Activated gamma-delta T cell (primary cell): ENCODE data around the gene SULF2.

Experiments used
- DNase-seq: peaks from one replicate; lab custom pipeline; 2025; lab: John Stamatoyannopoulos, UW

SULF2 gene

DNA sequence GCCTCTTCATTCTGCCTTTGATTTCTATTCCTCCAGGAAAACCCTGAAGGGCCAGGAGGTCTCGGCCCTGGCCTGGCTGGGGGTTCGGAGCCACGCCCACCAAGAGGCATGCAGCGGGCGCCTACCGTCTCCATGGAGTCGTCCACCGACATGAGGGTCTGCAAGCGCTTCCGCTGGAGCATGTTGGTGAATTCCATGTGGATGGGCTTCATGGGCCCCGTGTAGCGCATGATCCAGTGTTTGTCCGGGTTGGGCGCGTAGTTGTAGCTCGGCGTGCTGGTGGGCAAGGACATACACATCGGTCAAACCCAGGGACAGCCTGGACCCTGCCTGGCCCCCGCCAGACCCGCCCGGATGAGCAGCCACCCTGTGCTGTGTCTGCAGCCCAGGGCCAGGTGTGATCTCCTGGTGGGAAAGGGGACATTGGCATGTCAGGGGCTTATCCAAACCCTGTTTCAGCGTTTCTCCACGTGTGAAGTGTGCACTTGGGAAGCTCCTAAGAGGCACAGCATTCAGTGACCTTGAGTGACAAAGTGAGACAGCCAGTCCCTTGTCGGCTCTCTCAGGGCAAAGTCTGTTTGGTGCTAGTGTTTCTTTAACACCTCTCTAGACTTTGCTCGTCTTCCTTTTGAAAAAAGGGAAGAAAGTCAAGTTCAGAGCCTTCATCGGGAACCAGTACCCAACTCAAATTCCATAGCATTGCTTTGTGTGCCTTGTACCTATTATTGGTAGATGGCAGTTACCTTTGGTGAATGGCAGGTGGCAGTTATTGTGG, 100.8 kb downstream of the SULF2 start:
- DNase-seq: no peak

DNA sequence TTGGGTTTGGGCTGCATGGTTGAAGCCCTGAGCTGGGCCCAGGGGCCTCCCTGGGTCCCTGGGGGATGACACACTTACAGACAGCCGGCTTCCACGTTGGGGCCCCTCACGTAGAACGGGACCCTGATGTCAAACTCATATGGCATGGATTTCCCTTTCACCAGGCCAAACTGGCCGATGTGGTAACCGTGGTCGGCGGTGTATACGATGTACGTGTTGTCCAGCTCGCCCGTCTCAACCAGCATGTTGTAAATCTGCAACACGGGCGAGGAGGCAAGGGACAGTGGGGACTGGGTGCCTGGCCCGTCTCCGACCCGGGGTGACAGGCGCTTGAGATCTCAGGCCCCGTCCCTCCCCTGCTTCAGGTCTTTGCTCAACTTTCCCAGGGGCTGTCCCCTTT, 102.4 kb downstream of the SULF2 start:
- no peak for DNase-seq

DNA sequence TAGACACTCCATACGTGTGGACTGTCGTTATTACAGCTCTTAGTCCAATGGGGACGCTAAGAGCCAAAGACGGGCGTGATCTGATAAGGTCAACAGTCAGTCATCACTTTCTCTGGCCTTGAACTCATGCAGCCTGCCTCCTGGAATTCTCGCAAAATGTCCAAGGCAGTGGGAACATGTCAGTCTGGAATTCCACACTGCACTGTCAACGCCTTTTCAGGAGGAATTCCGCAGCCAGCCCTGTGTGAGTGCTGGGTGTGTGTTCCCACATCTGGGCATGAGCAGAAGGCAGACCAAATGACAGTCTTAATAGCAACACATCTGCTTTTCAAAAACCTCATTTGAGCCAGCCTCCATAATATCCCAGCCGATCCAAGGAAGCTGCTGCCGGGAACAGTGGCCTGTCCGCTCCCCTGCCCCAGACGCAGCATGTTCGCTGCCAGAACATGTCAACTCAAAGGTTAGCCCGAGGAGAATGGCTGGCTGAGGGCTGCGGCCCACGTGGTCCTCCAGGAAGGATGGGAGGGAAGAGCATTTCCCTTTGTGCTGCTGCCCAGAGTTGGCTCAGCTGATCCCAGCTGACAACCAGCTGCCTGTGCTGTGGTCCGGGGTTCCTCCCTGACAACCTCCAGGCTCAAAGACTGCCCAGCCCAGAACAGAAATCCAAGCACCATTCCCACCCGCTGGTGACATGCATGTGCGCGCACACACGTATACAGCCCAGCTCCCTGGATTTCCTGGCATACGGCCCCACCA, 103.1 kb downstream of the SULF2 start:
- no peak for DNase-seq

DNA sequence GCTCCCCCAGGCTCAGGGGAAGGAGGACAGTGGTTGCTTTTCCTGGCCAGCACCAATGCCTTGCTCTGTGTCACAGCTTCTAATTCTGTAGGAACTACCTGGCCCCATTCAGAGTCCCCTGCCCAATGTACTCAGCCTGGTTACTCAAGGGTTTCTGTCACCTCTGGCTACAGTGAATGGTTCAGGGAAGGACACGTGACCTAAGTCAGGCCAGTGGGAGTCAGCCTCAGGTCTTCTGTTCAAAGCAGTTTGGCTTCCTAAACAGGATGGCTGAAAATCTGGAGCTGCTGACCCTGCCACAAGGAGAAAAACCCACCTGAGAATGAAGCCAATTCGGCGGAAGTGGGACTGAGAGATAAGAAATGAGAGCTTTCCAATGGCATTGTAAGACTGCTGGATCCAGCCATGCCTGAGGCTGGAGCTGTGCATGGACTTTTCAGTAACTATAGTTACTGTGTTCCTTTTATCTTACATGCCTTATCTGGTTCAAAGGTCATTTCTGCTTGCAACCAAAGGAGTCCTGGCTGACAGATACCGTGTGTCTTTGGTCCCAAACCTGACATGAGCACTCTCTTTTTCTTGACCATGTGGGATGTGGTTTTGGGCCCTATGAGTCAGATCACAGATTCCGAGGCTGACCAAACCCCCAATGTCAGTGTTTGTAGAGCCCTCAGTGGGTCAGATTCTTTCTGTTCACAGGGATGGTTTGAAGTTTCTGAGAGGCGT, 104.3 kb downstream of the SULF2 start:
- no peak for DNase-seq

DNA sequence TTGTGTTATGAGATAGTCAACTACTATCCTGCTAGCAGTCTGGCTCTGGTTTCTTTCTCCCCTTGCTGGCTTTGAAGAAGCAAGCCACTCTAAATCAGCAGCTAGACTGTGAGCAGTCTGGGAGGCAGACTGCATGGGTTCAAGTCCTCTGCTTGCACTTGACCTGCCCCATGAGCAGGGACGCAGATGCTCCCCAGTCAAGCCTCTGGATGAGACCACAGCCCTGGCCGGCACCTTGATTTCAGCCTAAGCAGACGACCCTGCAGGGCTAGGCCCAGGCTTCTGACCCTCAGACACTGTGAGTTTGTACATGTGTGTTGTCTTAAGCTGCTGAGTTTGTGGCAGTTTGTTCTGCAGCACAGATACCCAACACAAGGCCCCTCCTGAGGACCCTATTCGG, 105.8 kb downstream of the SULF2 start:
- no peak for DNase-seq

DNA sequence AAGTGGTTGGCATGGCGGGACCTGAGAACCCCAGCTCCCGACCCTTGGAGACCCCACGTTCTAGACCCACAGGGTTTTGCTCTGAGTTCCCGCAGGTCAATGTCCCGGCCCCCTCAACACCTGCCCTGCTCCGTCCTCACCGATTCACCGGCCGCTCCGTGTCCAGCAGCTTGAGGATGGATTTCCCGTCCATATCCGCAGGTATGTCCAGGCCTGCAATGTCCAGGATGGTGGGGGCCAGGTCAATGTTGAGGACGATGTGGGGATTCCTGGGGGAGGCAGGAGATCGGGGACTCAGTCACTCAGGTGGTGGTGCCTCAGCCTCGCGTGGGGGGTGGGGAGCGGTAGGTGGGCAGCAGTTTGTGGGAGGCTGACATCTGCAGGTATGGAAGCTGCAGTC, 106.7 kb downstream of the SULF2 start:
- DNase-seq: no peak

DNA sequence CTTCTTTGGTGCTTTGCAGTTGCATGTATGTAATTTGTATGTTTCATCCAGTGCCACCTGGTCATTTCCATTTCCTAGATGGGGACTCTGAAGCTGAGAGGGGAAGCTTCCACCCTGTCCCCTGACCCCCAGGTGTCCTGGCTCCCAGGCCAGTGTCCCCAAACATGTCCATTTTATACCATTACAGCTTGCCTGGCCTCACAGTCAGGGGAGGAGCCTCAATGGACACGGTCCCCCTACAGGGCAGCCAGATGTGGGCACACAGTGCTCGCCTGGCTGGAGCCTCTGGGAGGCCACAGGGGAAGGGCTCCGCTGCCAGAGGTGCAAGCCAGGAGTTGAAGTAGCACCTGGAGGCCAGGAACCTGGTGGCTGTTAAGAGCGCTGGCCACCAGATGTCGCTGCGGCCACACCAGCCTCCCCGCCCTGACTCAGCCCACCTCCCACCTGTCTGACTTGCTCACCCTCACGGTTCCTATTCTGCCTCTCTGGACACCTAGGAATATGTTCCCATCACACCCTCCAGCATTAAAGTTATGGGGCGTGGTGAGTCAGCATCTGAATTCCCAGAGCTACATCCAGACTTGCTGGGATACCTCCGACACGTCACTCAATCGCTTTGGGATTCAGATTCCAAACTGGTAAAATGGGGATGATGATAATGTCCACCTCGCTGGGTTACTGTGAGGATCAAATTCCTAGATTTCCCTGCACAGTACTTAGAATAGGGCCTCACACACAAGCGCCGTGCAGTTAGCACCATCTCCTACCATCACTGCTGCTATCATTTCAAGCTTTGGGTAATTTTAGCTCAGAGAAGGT, 107.4 kb downstream of the SULF2 start:
- no peak for DNase-seq

DNA sequence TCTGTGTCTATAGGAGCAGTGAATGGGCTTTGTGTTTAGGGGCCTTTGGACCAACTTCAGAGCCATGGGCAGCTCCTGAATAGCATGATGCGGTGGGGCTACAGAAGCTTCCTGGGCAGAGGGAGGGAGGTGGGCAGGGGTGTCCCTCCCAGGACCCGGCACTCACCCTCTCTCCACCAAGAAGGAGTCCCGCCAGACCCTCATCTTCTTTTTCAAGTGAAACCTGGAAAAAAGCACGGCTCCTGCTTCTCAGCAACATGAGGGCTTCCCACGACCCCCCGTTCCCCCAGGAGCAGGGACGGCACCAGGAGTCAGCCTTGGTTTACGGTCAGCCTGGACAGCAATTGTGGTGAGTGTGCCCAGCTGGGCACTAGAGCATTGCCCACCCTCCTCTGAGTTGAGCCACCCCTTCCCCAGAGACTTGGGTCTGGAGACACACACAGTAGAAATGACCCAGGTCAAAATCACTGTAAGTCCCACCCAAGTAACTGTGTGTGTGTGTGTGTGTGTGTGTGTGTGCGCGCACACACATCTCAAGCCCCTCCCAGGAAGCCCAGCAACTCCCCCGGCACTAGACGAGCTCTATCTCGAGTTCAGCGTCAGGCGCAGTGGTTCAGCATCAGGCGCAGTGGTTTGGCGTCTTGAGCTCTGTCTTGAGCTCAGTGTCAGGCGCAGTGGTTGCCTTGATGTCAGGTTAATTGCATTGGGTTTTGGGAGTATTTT, 108.2 kb downstream of the SULF2 start:
- DNase-seq: no peak

DNA sequence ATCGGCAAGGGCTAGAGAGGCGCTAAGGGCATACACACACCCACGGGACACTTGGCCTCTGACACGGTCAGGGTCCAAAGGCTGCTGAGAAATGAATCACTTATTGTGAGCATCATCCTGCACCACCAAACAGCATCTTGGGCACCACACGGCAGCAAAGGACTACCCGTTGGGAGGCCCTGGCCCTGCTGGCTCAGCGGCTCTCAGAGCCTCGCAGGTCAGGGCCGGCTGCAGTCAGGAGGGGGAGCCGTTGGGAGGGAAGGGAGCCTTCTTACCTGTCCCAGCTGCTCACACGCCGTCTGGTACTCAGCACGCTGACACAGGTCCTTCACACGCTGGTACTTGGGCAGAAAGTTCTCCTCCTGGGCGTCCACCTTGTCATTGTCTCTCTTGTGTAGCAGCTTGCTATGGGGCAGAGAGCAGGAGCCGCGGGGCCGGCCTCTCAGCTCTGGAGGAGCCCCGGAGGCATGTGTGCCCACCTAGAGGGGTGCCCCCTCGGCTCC, 109.0 kb downstream of the SULF2 start:
- DNase-seq: no peak

DNA sequence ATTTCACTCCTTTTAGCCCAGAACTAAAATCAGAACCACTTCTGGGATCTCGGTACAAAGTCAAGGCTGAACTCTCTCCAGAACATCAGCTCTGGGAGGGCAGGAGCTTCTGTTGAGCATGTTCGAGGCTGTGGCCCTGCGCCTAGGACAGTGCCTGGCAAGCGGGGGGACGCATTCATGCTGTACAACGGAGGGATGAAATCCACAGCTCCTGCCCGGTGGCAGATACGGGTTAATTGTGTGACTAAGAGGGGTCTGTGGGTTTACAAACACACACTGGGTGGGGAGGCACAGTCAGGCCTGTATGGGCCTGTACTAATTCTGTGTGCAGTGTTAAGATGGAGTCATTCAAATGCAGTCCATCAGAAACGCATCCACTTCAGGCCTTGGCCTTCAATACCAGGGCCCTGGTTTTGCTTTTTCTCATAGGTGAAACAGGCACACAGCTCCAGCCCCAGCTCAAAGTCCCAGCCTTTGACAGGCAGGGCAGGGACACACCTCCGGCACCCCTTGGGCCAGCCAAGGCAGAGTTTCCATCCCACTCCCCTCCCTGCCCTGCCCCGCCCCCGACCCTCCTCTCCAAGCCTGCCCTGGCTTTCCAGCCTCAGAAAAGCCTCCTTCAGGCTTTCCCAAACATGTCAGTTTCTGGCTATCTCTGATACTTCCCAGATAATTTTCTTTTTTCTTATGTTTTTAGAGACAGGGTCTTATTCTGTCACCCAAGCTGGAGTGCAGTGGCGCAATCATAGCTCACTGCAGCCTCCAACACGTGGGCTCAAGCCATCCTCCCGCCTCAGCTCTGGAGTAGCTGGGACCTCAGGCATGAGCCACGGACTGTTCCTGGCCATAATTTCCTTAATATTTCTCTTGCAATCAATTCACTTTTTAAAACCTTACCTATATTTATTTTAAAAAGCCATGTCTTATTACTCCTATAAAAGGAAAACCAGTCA, 109.8 kb downstream of the SULF2 start:
- DNase-seq: no peak

DNA sequence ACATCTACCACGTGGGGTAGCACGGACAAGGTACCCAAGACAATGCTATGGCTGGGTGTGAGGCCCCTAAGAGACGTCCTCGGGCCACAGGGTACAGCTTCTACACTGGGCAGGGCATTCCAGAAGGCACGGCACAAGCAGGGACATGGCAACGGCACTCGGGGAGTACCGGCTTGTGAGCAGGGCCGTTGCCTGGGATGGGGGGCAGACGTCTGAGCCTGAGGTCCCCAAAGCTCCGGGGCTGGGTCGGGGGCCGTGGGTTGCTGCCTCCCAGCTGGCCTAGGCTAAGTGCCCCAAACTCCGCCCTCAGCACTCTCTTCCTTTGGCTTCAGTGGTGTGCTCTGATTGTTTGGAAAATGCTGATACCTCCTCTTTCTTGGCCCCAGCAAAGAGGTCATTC, 110.6 kb downstream of the SULF2 start:
- DNase-seq: no peak

DNA sequence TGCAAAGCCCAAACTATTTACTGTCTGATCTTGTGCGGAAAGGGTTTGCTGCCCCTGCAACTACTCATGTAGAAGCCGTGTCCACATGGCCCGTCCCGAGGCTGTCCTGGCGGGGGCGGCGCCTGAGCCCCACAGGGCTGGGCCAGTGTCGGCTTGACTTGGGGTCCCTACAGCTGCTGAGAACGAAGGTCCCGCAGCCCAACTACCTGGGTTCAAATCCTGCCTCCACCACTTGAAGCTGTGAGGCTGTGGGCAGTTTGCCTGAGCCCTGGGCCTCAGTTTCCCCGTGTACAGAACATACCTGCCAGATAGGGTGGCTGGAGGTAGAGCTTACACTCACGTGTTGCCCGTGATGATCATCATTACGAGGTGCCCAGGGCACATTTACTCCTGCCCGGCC, 111.1 kb downstream of the SULF2 start:
- DNase-seq: no peak

DNA sequence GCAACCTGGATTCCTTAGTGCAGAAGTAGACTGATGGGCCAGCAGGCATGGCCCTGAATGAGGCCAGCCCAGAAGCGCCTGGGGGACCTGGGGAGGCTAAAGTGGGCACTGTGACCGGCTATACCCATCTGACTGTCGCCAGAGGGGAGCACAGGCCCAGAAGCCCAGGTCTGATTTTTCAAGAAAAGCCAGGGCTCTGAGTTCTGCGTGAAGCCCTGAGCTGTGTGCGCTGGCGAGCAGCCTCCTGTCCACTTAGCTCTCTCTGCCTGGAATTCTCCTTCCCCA, 111.7 kb downstream of the SULF2 start:
- no peak for DNase-seq

DNA sequence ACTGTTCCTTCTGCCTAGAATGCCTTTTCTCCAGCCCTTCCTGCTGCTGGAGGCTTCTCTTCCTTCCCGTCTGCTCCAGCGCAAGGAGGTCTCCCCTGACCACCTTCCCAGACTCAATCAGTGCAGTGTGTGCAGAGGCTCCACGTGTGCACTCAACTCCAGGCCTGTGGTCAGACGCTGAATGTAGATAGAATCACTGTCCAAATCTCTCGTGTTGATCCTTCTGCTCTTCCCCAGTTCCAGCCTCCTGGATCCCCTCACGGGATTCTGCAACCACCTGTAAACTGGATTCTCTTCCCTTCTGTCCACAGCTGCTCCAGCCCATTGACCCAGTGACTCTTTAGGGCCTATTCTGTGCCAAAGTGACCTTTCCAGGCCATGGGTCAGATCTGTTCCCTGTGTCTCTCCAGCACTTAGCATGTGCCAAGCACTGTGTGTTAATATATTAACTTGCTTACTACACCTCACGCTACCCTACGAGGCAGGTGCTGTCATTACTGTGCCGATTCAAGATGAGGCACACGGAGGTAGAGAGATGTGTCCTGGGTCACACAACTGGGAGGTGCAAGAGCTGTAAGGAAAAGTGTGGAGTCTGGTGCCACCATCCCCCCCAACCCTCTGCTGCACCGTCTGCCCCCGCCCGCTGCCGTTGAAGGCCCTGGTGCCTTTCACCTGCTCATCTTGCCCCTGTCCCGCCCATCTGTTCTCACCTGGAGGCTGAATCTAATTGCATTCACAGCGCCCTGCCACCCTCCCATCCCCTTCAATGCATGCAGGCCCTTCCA, 112.2 kb downstream of the SULF2 start:
- DNase-seq: no peak

DNA sequence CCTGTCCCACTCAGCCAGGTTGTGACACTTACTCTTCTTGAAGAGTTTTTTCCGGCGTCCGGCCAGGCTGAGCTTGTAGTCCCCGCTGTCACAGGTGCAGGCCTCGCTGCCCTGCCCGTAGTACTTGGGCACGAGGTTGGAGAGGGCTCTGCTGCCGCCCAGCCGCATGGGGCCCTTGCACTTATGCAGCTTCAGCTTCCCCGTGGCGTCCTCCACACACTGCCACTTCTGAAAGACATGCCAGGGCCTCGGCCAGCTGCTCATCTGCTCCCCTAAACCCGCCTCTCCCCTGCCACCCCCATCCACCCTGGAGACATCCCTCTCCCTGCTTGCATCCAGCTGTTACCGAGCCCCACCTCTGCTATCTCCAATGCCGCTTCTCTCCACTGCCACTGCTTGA, 113.1 kb downstream of the SULF2 start:
- no peak for DNase-seq

DNA sequence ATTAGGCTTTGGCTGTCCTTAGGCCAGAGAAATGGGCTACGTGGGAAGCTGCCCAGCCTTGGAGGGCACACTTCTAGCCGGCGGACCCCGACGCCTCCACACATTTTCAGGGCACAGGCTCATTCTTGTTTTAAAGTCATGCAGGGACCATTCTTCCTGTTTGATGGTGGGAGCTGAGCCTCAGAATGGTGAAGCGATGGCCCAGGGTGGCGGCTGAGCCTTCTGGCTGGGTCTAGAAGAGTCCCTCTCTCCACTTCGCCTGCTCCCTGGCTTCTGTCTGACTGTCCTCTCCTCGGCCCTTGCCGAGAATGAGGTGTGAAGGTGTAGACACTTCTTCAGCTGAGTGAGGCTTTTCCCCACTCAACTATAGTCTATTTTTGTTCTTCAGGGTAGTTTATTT, 114.4 kb downstream of the SULF2 start:
- no peak for DNase-seq

DNA sequence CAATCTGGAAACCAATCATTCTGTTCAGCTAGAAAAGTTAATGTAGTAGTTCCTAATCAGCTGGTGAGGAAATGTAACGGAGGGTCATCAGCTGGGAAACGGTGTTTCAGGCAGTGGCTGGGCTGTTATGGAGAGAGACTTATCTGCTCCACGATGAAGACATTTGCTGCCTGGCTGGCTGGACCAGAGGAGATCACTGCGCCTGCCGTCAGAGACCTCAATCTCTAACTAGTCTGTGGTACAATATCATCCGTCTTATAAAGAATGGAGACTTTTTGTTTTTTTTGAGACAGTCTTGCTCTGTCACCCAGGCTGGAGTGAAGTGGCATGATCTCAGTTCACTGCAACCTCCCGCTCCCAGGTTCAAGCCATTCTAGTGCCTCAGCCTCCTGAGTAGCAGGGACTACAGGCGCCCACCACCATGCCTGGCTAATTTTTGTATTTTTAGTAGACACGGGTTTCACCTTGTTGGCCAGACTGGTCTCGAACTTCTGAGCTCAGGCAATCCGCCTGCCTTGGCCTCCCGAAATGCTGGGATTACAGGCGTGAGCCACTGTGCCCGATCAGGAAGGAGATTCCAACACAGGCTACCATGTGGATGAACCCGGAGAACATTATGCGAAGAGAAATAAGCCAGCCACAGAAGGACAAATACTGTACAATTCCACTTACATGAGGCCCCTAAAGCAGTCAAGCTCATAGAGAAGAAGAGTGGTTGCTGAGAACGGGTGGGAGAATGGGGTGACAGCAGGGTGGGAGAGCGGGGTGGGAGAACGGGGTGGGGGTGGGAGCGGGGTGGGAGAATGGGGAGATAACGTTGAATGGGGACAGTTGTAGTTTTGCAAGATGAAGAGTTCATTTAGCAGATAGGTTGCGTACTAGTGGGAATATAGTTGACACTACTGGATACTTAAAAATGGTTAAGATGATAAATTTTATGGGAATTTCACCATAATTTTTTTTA, 115.1 kb downstream of the SULF2 start:
- no peak for DNase-seq

DNA sequence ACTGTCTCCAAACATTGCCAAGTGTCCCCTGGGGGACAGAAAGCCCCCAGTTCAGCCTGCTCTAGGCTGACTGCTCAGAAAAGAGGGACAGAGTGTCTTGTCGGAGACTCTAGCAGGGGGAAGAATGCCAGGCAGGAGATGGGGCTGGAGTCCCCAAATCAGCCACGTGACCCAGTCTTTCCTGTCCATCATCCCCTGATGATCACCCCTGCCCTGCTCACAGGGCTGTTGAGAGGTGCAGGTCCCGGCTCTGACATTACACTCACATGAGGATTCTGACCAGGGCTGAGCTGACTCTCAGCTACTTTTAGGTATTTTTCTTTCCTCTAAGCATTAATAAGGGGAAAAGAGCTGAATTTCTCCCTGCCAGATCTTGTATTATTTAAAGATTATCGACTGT, 115.8 kb downstream of the SULF2 start:
- DNase-seq: no peak

DNA sequence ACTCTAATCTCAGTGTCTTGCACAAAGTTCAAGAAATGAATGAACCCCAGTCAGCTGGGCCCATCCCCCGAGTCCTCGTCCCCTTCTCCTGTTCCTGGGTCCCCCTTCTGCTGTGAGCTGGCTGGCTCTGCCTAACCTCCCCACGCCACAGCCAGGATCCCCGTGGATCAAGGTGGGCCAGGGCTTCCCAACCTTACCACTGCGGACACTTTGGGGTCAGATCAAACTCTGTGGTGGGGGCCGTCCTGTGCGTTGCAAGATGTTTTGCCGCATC, 116.2 kb downstream of the SULF2 start:
- DNase-seq: no peak
